Endothelial cell of umbilical vein (primary cell): ENCODE measurements around the gene PLA2G4C. TPM values are rescaled to one million over a fixed set of nuclear protein-coding genes. Genes with fewer than 3 reads are reported as not detected.
A peak's percentile ranks its signal among the peaks of the same experiment; 100 is the strongest.

Experiments
- Bru-seq: library from RNA; stranded (reverse); fragments of 400-500 nt; gene quantifications from one replicate; lab custom pipeline; 2021; lab: Mats Ljungman, UMichigan
- BruChase-seq, 2 experiments: library from RNA; stranded (reverse); fragments of 400-500 nt; gene quantifications; one replicate each; lab custom pipeline; 2021; lab: Mats Ljungman, UMichigan
- BruUV-seq: library from RNA; stranded (reverse); fragments of 400-500 nt; replicated peaks from 2 replicates; lab custom pipeline; 2021; lab: Mats Ljungman, UMichigan
- CTCF ChIA-PET: fragments of 300-600, 350-600 bp; sonication (Branson Sonifier 250); formaldehyde crosslinking; loops from one replicate; lab custom pipeline; 2021; ENCODE audit warnings: antibody characterized with exemption, inconsistent platforms; lab: Charles Lee
- POLR2A ChIA-PET: fragments of 300-600, 350-600 bp; sonication (Branson Sonifier 250); formaldehyde crosslinking; loops from one replicate; lab custom pipeline; 2021; ENCODE audit warnings: antibody characterized with exemption, inconsistent platforms; lab: Charles Lee
- DNase-seq: peaks from one replicate; pipeline ENCODE4 v3.0.0-alpha.2; 2011; ENCODE audit warnings: low read depth, low spot score
- FAIRE-seq: peaks from 2 replicates; lab custom pipeline; 2011; peaks lifted over from hg19 to GRCh38; lab: Jason Lieb, UNC
- H2AFZ ChIP-seq: 2 replicates; pipeline ENCODE4 v1.6.0; 2012; ENCODE audit warnings: low read depth, low read length, control low read depth, inconsistent platforms
- H3K27ac ChIP-seq: 2 replicates; pipeline ENCODE4 v1.5.1; 2011; ENCODE audit warnings: low read depth, mild to moderate bottlenecking, control low read depth, low read length, moderate library complexity; ENCODE audit not compliant: insufficient read depth
- H3K27me3 ChIP-seq, 2 experiments: 2 replicates each; pipeline versions ENCODE4 v1.6.0 to v1.6.1; 2011; ENCODE audit warnings: low read length in 2 of 2, mixed read lengths in 1 of 2; ENCODE audit not compliant: control insufficient read depth in 2 of 2, insufficient read depth in 2 of 2
- H3K36me3 ChIP-seq, 2 experiments: 2 replicates in 1 of 2; 3 replicates in 1 of 2; pipeline ENCODE4 v1.5.1; 2011; ENCODE audit warnings: low read length in 2 of 2, mild to moderate bottlenecking in 1 of 2, moderate library complexity in 1 of 2; ENCODE audit not compliant: control insufficient read depth in 2 of 2, insufficient read depth in 2 of 2; ENCODE audit errors: extremely low read depth in 1 of 2
- H3K4me1 ChIP-seq: 3 replicates; pipeline ENCODE4 v1.5.1; 2011; ENCODE audit warnings: mild to moderate bottlenecking, low read length; ENCODE audit not compliant: control insufficient read depth, insufficient read depth; ENCODE audit errors: extremely low read depth
- H3K4me2 ChIP-seq: 2 replicates; pipeline ENCODE4 v1.6.1; 2011; ENCODE audit warnings: low read length, control low read depth, mixed read lengths; ENCODE audit not compliant: insufficient read depth
- H3K4me3 ChIP-seq, 3 experiments: fragments of 200-600 bp in 1 of 3; sonication (generic), shearing (Covaris generic) in 1 of 3; replicated peaks in 1 of 3; 2 replicates each; pipeline ENCODE4 v1.5.1; 2011 to 2016; ENCODE audit warnings: control low read depth in 3 of 3, low read length in 3 of 3, mild to moderate bottlenecking in 2 of 3, inconsistent platforms in 1 of 3, low read depth in 1 of 3, moderate library complexity in 1 of 3; ENCODE audit not compliant: insufficient read depth in 1 of 3
- H3K79me2 ChIP-seq: 2 replicates; pipeline ENCODE4 v1.6.0; 2012; ENCODE audit warnings: low read length, inconsistent platforms; ENCODE audit not compliant: control insufficient read depth, insufficient read depth
- H3K9ac ChIP-seq: replicated peaks from 2 replicates; pipeline ENCODE3; 2011; ENCODE audit warnings: low read length, control low read depth; ENCODE audit not compliant: insufficient read depth; ENCODE audit errors: extremely low read depth
- H3K9me1 ChIP-seq: replicated peaks from 3 replicates; pipeline ENCODE4 v1.6.0; 2011; ENCODE audit warnings: mild to moderate bottlenecking, low read length; ENCODE audit not compliant: control insufficient read depth, insufficient read depth; ENCODE audit errors: extremely low read depth
- H3K9me3 ChIP-seq: replicated peaks from 2 replicates; pipeline ENCODE4 v1.5.1; 2012; ENCODE audit warnings: low read length, inconsistent platforms; ENCODE audit not compliant: control insufficient read depth, insufficient read depth
- H4K20me1 ChIP-seq: replicated peaks from 2 replicates; pipeline ENCODE3; 2011; ENCODE audit warnings: mild to moderate bottlenecking, low read length; ENCODE audit not compliant: control insufficient read depth, insufficient read depth; ENCODE audit errors: extremely low read depth
- EZH2 ChIP-seq: IDR thresholded peaks from 2 replicates; pipeline ENCODE4 v1.6.1; 2012; ENCODE audit warnings: borderline replicate concordance, low read depth, mild to moderate bottlenecking, moderate library complexity, low read length, inconsistent platforms; ENCODE audit not compliant: severe bottlenecking
- FOS ChIP-seq: IDR thresholded peaks from 2 replicates; pipeline ENCODE4 v1.6.1; 2011; ENCODE audit warnings: mild to moderate bottlenecking, low read length, moderate library complexity, borderline replicate concordance; ENCODE audit not compliant: insufficient read depth
- GATA2 ChIP-seq: IDR thresholded peaks from 2 replicates; pipeline ENCODE4 v1.7.0; 2011; ENCODE audit warnings: low read depth, mild to moderate bottlenecking, moderate library complexity, mixed read lengths, low read length; ENCODE audit not compliant: insufficient read length, insufficient read depth
- JUN ChIP-seq: IDR thresholded peaks from 2 replicates; pipeline ENCODE4 v1.6.1; 2011; ENCODE audit warnings: borderline replicate concordance, low read depth; ENCODE audit not compliant: insufficient read length, insufficient read depth
- MYC ChIP-seq: IDR thresholded peaks from one replicate; pipeline ENCODE4 v1.6.1; 2011; ENCODE audit warnings: mild to moderate bottlenecking, low read depth, low read length
- POLR2A ChIP-seq: IDR thresholded peaks from 2 replicates; pipeline ENCODE4 v1.6.1; 2012; ENCODE audit warnings: low read depth, mild to moderate bottlenecking, control low read depth, low read length
- POLR2AphosphoS5 ChIP-seq: IDR thresholded peaks from 2 replicates; pipeline ENCODE4 v1.6.1; 2012; ENCODE audit warnings: low read depth, mild to moderate bottlenecking, control low read depth, low read length, moderate library complexity; ENCODE audit not compliant: insufficient read depth
- dilution Hi-C: fragments of 300-500 bp; cut with MboI; formaldehyde crosslinking; loops from one replicate; pipeline ENCODE4 v1.15.0; 2019; ENCODE audit warnings: low sequenced_read_pairs; ENCODE audit not compliant: extremely low pct_ligation_motif_present
- intact Hi-C: fragments of 100-400 bp; cut with micrococcal nuclease; formaldehyde crosslinking; loops from one replicate; pipeline ENCODE4 v1.10.0; 2022
- long read RNA-seq: library from polyadenylated mRNA; stranded (forward); transcript quantifications from one replicate; pipeline ENCODE4 v2.0.0, GENCODE V29; 2021
- polyA minus RNA-seq, 3 experiments: library from RNA; depleted of rRNA, polyadenylated mRNA; stranded (reverse); fragments of >200 nt; gene quantifications; 1 replicate in 1 of 3; 2 replicates in 2 of 3; pipeline ENCODE4 v1.2.3, GENCODE V29; 2011
- polyA plus RNA-seq, 4 experiments: library from polyadenylated mRNA; depleted of rRNA in 3 of 4; stranded (reverse) in 3 of 4; unstranded in 1 of 4; fragments of >200 nt; gene quantifications; 2 replicates each; pipeline versions ENCODE4 v1.2.1 to v1.2.3, GENCODE V29; 2011 to 2012; ENCODE audit warnings: missing spikeins in 1 of 4
- total RNA-seq: library from RNA; stranded (reverse); gene quantifications from 2 replicates; pipeline ENCODE4 v1.2.3, GENCODE V29; 2021
- TF ChIP-seq, protein P1 (sequence below), 2 donors: IDR thresholded peaks; 1 replicate in 1 of 2; 2 replicates in 1 of 2; pipeline ENCODE4 v1.5.1; 2011; ENCODE audit warnings: low read length in 2 of 2, mild to moderate bottlenecking in 2 of 2, moderate library complexity in 2 of 2, control low read depth in 1 of 2, inconsistent platforms in 1 of 2, low read depth in 1 of 2; ENCODE audit not compliant: insufficient read depth in 1 of 2; ENCODE audit errors: extremely low read depth in 1 of 2
- TF ChIP-seq, protein P2 (sequence below): IDR thresholded peaks from 2 replicates; pipeline ENCODE4 v1.6.1; 2011; ENCODE audit not compliant: insufficient read depth, insufficient read length

The PLA2G4C gene, protein sequence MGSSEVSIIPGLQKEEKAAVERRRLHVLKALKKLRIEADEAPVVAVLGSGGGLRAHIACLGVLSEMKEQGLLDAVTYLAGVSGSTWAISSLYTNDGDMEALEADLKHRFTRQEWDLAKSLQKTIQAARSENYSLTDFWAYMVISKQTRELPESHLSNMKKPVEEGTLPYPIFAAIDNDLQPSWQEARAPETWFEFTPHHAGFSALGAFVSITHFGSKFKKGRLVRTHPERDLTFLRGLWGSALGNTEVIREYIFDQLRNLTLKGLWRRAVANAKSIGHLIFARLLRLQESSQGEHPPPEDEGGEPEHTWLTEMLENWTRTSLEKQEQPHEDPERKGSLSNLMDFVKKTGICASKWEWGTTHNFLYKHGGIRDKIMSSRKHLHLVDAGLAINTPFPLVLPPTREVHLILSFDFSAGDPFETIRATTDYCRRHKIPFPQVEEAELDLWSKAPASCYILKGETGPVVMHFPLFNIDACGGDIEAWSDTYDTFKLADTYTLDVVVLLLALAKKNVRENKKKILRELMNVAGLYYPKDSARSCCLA
- total RNA-seq = 32.6 and 63.4 TPM in 2 replicates
- 53.1 and 84.3 TPM in 2 replicates for polyA plus RNA-seq
- 26.2 and 38.9 TPM in 2 replicates for polyA plus RNA-seq (2011; cell fraction: cytosol; rRNA removed)
- polyA plus RNA-seq (2011; cell fraction: nucleus; rRNA removed) = 81.3 and 144 TPM in 2 replicates
- polyA plus RNA-seq (2012) = 42.9 and 60.7 TPM in 2 replicates
- polyA minus RNA-seq = 88.6 and 91.1 TPM in 2 replicates
- polyA minus RNA-seq (2011; cell fraction: cytosol; rRNA and poly(A)+ RNA removed) = 3.0 TPM
- 50.4 and 61.1 TPM in 2 replicates for polyA minus RNA-seq (2011; cell fraction: nucleus; rRNA and poly(A)+ RNA removed)
- percentile 53 among the genes with signal in this experiment for Bru-seq, nascent RNA
- percentile 47 among the genes with signal in this experiment for BruChase-seq, experiment 1, labeled RNA remaining after a 6-hour chase
- percentile 48 among the genes with signal in this experiment for BruChase-seq, experiment 2, labeled RNA remaining after a 2-hour chase
- long read RNA-seq, transcript PLA2G4C-222 (17 exons, 1,984 nt) = major isoform, 7 of 51 reads
- long read RNA-seq, partial matches to known transcripts = 6 of 51 reads
- long read RNA-seq, other reads (novel, unspliced or antisense) = 37 of 51 reads

DNA sequence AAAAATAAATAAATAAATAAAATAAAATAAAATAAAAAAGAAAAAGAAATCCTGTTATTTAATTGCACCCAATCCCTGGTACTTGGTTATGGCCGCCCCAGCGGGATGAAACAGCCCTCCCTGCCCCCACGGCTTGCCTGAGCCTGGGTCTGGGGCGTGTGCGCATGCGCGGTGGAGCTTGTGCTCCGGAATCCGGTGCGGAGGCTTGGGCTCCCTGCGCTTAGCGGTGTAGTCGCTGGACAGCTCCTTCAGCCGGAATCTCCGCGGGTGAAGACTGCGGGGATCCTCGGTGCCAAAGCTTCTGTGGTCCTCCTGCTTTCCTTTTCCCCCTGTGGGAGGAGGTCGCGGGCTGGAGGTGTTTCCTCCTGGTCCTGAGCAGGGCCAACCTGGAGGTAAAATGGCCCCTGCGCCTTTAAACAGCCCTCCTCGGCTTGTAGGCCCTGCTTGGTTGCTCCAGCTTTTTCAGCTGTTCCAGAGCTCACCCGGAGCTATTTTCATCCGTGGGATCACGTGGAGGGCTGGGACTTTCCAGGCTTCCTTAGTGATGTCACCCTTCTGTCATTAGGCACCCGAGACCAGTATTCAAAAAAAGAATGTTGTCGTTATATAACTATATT is at the start of gene PLA2G4C:
Gene PLA2G4C (minus strand): TSS at position 468 of the 617 bp plus-strand sequence. CDS start 4,288 bp downstream, outside the sequence.
- H3K4me1 ChIP-seq = peaks cover 32% of the 10 kb centered on the region
- no peaks in the 10 kb centered on the region for H3K79me2 ChIP-seq
- H2AFZ ChIP-seq = peak within 1 kb of the TSS; percentile 72
- H3K27ac ChIP-seq = peak within 1 kb of the TSS; percentile 96
- dilution Hi-C loops = no loop called here
- DNase-seq (peak; percentile 94), FAIRE-seq (peak; percentile 92)
- H3K36me3 ChIP-seq = peaks cover 0 to under 1% of the 10 kb centered on the region in 2 experiments
- H4K20me1 ChIP-seq = no peaks in the 10 kb centered on the region
- H3K9me1 ChIP-seq = no peaks in the 10 kb centered on the region
- no peaks in the 10 kb centered on the region for H3K27me3 ChIP-seq
- TF ChIP-seq, protein P1, sequence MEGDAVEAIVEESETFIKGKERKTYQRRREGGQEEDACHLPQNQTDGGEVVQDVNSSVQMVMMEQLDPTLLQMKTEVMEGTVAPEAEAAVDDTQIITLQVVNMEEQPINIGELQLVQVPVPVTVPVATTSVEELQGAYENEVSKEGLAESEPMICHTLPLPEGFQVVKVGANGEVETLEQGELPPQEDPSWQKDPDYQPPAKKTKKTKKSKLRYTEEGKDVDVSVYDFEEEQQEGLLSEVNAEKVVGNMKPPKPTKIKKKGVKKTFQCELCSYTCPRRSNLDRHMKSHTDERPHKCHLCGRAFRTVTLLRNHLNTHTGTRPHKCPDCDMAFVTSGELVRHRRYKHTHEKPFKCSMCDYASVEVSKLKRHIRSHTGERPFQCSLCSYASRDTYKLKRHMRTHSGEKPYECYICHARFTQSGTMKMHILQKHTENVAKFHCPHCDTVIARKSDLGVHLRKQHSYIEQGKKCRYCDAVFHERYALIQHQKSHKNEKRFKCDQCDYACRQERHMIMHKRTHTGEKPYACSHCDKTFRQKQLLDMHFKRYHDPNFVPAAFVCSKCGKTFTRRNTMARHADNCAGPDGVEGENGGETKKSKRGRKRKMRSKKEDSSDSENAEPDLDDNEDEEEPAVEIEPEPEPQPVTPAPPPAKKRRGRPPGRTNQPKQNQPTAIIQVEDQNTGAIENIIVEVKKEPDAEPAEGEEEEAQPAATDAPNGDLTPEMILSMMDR (IDR thresholded peaks at IDR 0.05; ENCODE audit: extremely low read depth in 1 of 2, insufficient read depth in 1 of 2, low read depth in 1 of 2, low read length in 2 of 2) = no peak
- TF ChIP-seq EZH2 = no peak
- peak; percentile 48 for TF ChIP-seq JUN
- TF ChIP-seq POLR2AphosphoS5 = peak; percentile 66
- TF ChIP-seq FOS = peak; percentile 15
- no peak for TF ChIP-seq GATA2
- peak; percentile 60 for TF ChIP-seq POLR2A
- TF ChIP-seq MYC = no peak
- TF ChIP-seq, protein P2, sequence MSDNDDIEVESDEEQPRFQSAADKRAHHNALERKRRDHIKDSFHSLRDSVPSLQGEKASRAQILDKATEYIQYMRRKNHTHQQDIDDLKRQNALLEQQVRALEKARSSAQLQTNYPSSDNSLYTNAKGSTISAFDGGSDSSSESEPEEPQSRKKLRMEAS = peak; percentile 94
- ChIA-PET POLR2A (interaction anchor here (1.0 to 1.8 kb wide), 7 partner anchors 12 to 253 kb away, joined by 3 to 17 read pairs (median 7); partner anchors contain the start of gene TMEM143), CTCF (interaction anchor here (0.7 to 12.8 kb wide), 6 partner anchors 9 to 224 kb away, joined by 3 to 229 read pairs (median 3); no protein-coding TSS in a partner anchor)
- H3K4me3 ChIP-seq = peak within 1 kb of the TSS in 2 of 3 experiments; percentile 25 to 71
- intact Hi-C loops = loop anchor here (1.0 kb wide), 1 partner anchor 12 kb away; no protein-coding TSS in a partner anchor
- BruUV-seq = TSS peak; percentile 81
- H3K9me3 ChIP-seq = no peaks in the 10 kb centered on the region
- peak within 1 kb of the TSS; percentile 98 for H3K9ac ChIP-seq
- H3K4me2 ChIP-seq = peak within 1 kb of the TSS; percentile 50
